SHP77 treated with DMSO at 0.1 percent for 48 hours (cell line): ENCODE results near the gene RALGAPA2.
A peak's percentile ranks its signal among the peaks of the same experiment; 100 is the strongest.
"Not testable (repeated sequence)": the region's sequence is repeated elsewhere in the genome, so short reads cannot be mapped to it uniquely, and the experiment has no call there.

Experiments used
- DNase-seq: peaks from one replicate; lab custom pipeline; 2025; lab: John Stamatoyannopoulos, UW

RALGAPA2 gene

GRCh38 chr20:20578838-20579237 lies 133.6 kb downstream of the RALGAPA2 start:
- DNase-seq, result no peak

GRCh38 chr20:20573797-20574196 lies 138.6 kb downstream of the RALGAPA2 start:
- DNase-seq, result no peak

- no peak for DNase-seq
Observed at GRCh38 chr20:20571068-20571780, 141.2 kb downstream of the RALGAPA2 start.

GRCh38 chr20:20568604-20569205 lies 143.7 kb downstream of the RALGAPA2 start:
- peak; percentile 30 for DNase-seq

- DNase-seq, result no peak
Observed at GRCh38 chr20:20567712-20568111, 144.7 kb downstream of the RALGAPA2 start.

- DNase-seq, result no peak
Observed at GRCh38 chr20:20566516-20566915, 145.9 kb downstream of the RALGAPA2 start.

- no peak for DNase-seq
Observed at GRCh38 chr20:20564279-20564678, 148.2 kb downstream of the RALGAPA2 start.

- DNase-seq, result no peak
Observed at GRCh38 chr20:20562507-20562906, 149.9 kb downstream of the RALGAPA2 start.

- no peak for DNase-seq
Observed at GRCh38 chr20:20561841-20562240, 150.6 kb downstream of the RALGAPA2 start.

- no peak for DNase-seq
Observed at GRCh38 chr20:20561172-20561571, 151.3 kb downstream of the RALGAPA2 start.

- DNase-seq, result no peak
Observed at GRCh38 chr20:20557406-20557805, 155.0 kb downstream of the RALGAPA2 start.

- no peak for DNase-seq
Observed at GRCh38 chr20:20555838-20556237, 156.6 kb downstream of the RALGAPA2 start.

- no peak for DNase-seq
Observed at GRCh38 chr20:20554951-20555350, 157.5 kb downstream of the RALGAPA2 start.

GRCh38 chr20:20553541-20553940 lies 158.9 kb downstream of the RALGAPA2 start:
- DNase-seq, result no peak

GRCh38 chr20:20552076-20552475 lies 160.4 kb downstream of the RALGAPA2 start:
- DNase-seq, result peak; percentile 55

GRCh38 chr20:20551409-20551808 lies 161.0 kb downstream of the RALGAPA2 start:
- peak; percentile 32 for DNase-seq

GRCh38 chr20:20549704-20550103 lies 162.7 kb downstream of the RALGAPA2 start:
- DNase-seq, result no peak

- DNase-seq, result peak; percentile 82
Observed at GRCh38 chr20:20549267-20549612, 163.2 kb downstream of the RALGAPA2 start.

GRCh38 chr20:20548527-20549266 lies 163.7 kb downstream of the RALGAPA2 start:
- DNase-seq, result peak; percentile 66

GRCh38 chr20:20547876-20548266 lies 164.6 kb downstream of the RALGAPA2 start:
- DNase-seq, result no peak

- DNase-seq, result no peak
Observed at GRCh38 chr20:20547221-20547875, 165.1 kb downstream of the RALGAPA2 start.

GRCh38 chr20:20546402-20546801 lies 166.0 kb downstream of the RALGAPA2 start:
- no peak for DNase-seq

- DNase-seq, result not testable (repeated sequence)
Observed at GRCh38 chr20:20543348-20543747, 169.1 kb downstream of the RALGAPA2 start.
